ENCODE results near the gene TNIP2. TPM values are rescaled to one million over a fixed set of nuclear protein-coding genes. Genes with fewer than 3 reads are reported as not detected.

Gene TNIP2
- total and polyA plus RNA-seq, 2 of the 13 experiments (the other 11 are each of a cell fraction or from before 2014, with no cell fraction given) = 25.6 to 38.0 TPM

GRCh38 chr4:2787230-2788100 lies 31.3 kb upstream of the TNIP2 start (continued):
- TF ChIP-seq CERS6 (CRISPR knock-in tag; IDR thresholded peaks at IDR 0.05) = no peak
- no peak for TF ChIP-seq DRAP1 (CRISPR knock-in tag; IDR thresholded peaks at IDR 0.05)
- TF ChIP-seq KDM4B (CRISPR knock-in tag; IDR thresholded peaks at IDR 0.05) = no peak
- no peak for TF ChIP-seq GFI1 (CRISPR knock-in tag; IDR thresholded peaks at IDR 0.05; ENCODE audit: borderline replicate concordance)
- TF ChIP-seq SOX6 (IDR thresholded peaks at IDR 0.05) = no peak
- TF ChIP-seq SOX6 (CRISPR knock-in tag; IDR thresholded peaks at IDR 0.05) = peak; percentile 38
- peak; percentile 27; the same call in 1 of the 2 replicates for TF ChIP-seq NRL (CRISPR knock-in tag; IDR thresholded peaks at IDR 0.05; ENCODE audit: borderline replicate concordance)
- peak; percentile 31; the same call in 1 of the 2 replicates for TF ChIP-seq ZBTB10 (CRISPR knock-in tag; IDR thresholded peaks at IDR 0.05; ENCODE audit: borderline replicate concordance)
- peak; percentile 19; the same call in 1 of the 2 replicates for TF ChIP-seq RAD21 (CRISPR knock-in tag; IDR thresholded peaks at IDR 0.05)
- TF ChIP-seq MAX (IDR thresholded peaks at IDR 0.05) = no peak
- TF ChIP-seq HDAC1 (CRISPR knock-in tag; IDR thresholded peaks at IDR 0.05) = no peak; the same call in 1 of the 2 replicates
- no peak for TF ChIP-seq TBX2 (CRISPR knock-in tag; IDR thresholded peaks at IDR 0.05; ENCODE audit: borderline replicate concordance)
- no peak for TF ChIP-seq ZBTB43 (CRISPR knock-in tag; conservative IDR thresholded peaks at IDR 0.05)
- TF ChIP-seq KDM5A (IDR thresholded peaks at IDR 0.05; ENCODE audit: borderline replicate concordance, low read length) = no peak
- TF ChIP-seq ZNF563 (CRISPR knock-in tag; IDR thresholded peaks at IDR 0.05) = no peak
- TF ChIP-seq SALL1 (CRISPR knock-in tag; IDR thresholded peaks at IDR 0.05) = peak; percentile 48; the same call in 1 of the 2 replicates
- TF ChIP-seq MEIS1 (CRISPR knock-in tag; IDR thresholded peaks at IDR 0.05; ENCODE audit: borderline replicate concordance) = no peak
- TF ChIP-seq RORA (CRISPR knock-in tag; IDR thresholded peaks at IDR 0.05) = no peak
- TF ChIP-seq DNMT3B (CRISPR knock-in tag; conservative IDR thresholded peaks at IDR 0.05) = no peak
- no peak for TF ChIP-seq POGZ (CRISPR knock-in tag; IDR thresholded peaks at IDR 0.05)
- TF ChIP-seq SMARCC2 (IDR thresholded peaks at IDR 0.05) = no peak
- TF ChIP-seq ZFP91 (CRISPR knock-in tag; IDR thresholded peaks at IDR 0.05; ENCODE audit: borderline replicate concordance) = 0 out of 2 replicates have a peak, but pooled peaks have one; percentile 14
